HEK293 (cell line): Measurements from ENCODE around the gene C14orf132.

Experiments used
- CTCF ChIA-PET: fragments of 350-600 bp; formaldehyde crosslinking; extraction: SDS; loops from one replicate; lab custom pipeline; 2021; ENCODE audit warnings: antibody characterized with exemption; lab: Yijun Ruan, JAX
- POLR2A ChIA-PET: fragments of 300-600 bp; formaldehyde crosslinking; extraction: SDS; loops from one replicate; lab custom pipeline; 2020; ENCODE audit warnings: antibody characterized with exemption, inconsistent platforms; lab: Yijun Ruan, JAX
- H3K27ac ChIP-seq: fragments of 200-500 bp; sonication (Bioruptor generic); 2 replicates; pipeline ENCODE4 v1.5.1; 2014; ENCODE audit warnings: low read depth, low read length, control low read depth, inconsistent platforms; ENCODE audit errors: extremely low read depth
- H3K36me3 ChIP-seq, 2 experiments: fragments of 200-500 bp in 1 of 2; sonication (Bioruptor generic) in 1 of 2; 1 replicate in 1 of 2; 2 replicates in 1 of 2; pipeline ENCODE4 v1.5.1; 2014 to 2017; ENCODE audit warnings: inconsistent platforms in 2 of 2, low read length in 2 of 2; ENCODE audit not compliant: control insufficient read depth in 2 of 2, insufficient read depth in 1 of 2
- H3K4me1 ChIP-seq: fragments of 200-500 bp; sonication (Bioruptor generic); 2 replicates; pipeline ENCODE4 v1.5.1; 2014; ENCODE audit warnings: mild to moderate bottlenecking, low read length, inconsistent platforms; ENCODE audit not compliant: control insufficient read depth, insufficient read depth
- H3K4me3 ChIP-seq: 2 replicates; pipeline ENCODE4 v1.5.1; 2011; ENCODE audit warnings: low read depth, mild to moderate bottlenecking, control low read depth, low read length, moderate library complexity
- H3K9me3 ChIP-seq: fragments of 200-500 bp; sonication (Bioruptor generic); 2 replicates; pipeline ENCODE4 v1.5.1; 2014; ENCODE audit warnings: low read depth, low read length, inconsistent platforms; ENCODE audit not compliant: control insufficient read depth, insufficient read depth
- BCL11A ChIP-seq: fragments of 450-650 bp; formaldehyde crosslinking; IDR thresholded peaks from 2 replicates; pipeline ENCODE4 v1.5.1; 2016; ENCODE audit warnings: low read depth, missing biosample characterization, missing genetic modification characterization
- KLF7 ChIP-seq: fragments of 450-650 bp; formaldehyde crosslinking; IDR thresholded peaks from 2 replicates; pipeline ENCODE4 v1.5.1; 2016; ENCODE audit warnings: missing biosample characterization, missing genetic modification characterization, borderline replicate concordance
- KLF8 ChIP-seq: fragments of 450-650 bp; formaldehyde crosslinking; IDR thresholded peaks from 2 replicates; pipeline ENCODE4 v1.5.1; 2016; ENCODE audit warnings: missing biosample characterization, missing genetic modification characterization
- YY1 ChIP-seq: fragments of 450-650 bp; formaldehyde crosslinking; IDR thresholded peaks from 2 replicates; pipeline ENCODE4 v1.5.1; 2018; ENCODE audit warnings: missing biosample characterization, missing genetic modification characterization
- YY2 ChIP-seq: fragments of 450-650 bp; formaldehyde crosslinking; IDR thresholded peaks from 2 replicates; pipeline ENCODE4 v1.5.1; 2016; ENCODE audit warnings: missing biosample characterization, missing genetic modification characterization
- ZBTB1 ChIP-seq: fragments of 450-650 bp; formaldehyde crosslinking; IDR thresholded peaks from 2 replicates; pipeline ENCODE4 v1.5.1; 2016; ENCODE audit warnings: missing biosample characterization, missing genetic modification characterization
- ZBTB21 ChIP-seq: fragments of 450-650 bp; formaldehyde crosslinking; IDR thresholded peaks from 2 replicates; pipeline ENCODE4 v1.5.1; 2017; ENCODE audit warnings: missing biosample characterization, missing genetic modification characterization
- ZBTB8A ChIP-seq: fragments of 450-650 bp; formaldehyde crosslinking; IDR thresholded peaks from 2 replicates; pipeline ENCODE4 v1.5.1; 2016; ENCODE audit warnings: missing biosample characterization, missing genetic modification characterization
- ZFP41 ChIP-seq: fragments of 450-650 bp; formaldehyde crosslinking; IDR thresholded peaks from 2 replicates; pipeline ENCODE4 v1.5.1; 2016; ENCODE audit warnings: missing biosample characterization, missing genetic modification characterization, borderline replicate concordance
- ZNF157 ChIP-seq: fragments of 450-650 bp; formaldehyde crosslinking; IDR thresholded peaks from 2 replicates; pipeline ENCODE4 v1.5.1; 2016; ENCODE audit warnings: missing biosample characterization, missing genetic modification characterization
- ZNF19 ChIP-seq: fragments of 450-650 bp; formaldehyde crosslinking; IDR thresholded peaks from 2 replicates; pipeline ENCODE4; 2016; ENCODE audit warnings: missing biosample characterization, missing genetic modification characterization, low read depth
- ZNF221 ChIP-seq: fragments of 450-650 bp; formaldehyde crosslinking; IDR thresholded peaks from 2 replicates; pipeline ENCODE4 v1.5.1; 2017; ENCODE audit warnings: missing biosample characterization, missing genetic modification characterization, borderline replicate concordance
- ZNF366 ChIP-seq: fragments of 450-650 bp; formaldehyde crosslinking; conservative IDR thresholded peaks from 2 replicates; pipeline ENCODE4 v1.5.1; 2016; ENCODE audit warnings: missing biosample characterization, missing genetic modification characterization
- ZNF37A ChIP-seq: fragments of 450-650 bp; IDR thresholded peaks from 2 replicates; pipeline ENCODE4 v1.5.1; 2018; ENCODE audit warnings: missing biosample characterization, missing genetic modification characterization
- ZNF423 ChIP-seq: fragments of 450-650 bp; formaldehyde crosslinking; IDR thresholded peaks from 2 replicates; pipeline ENCODE4 v1.5.1; 2016; ENCODE audit warnings: missing biosample characterization, missing genetic modification characterization
- ZNF510 ChIP-seq: fragments of 450-650 bp; formaldehyde crosslinking; IDR thresholded peaks from 2 replicates; pipeline ENCODE4 v1.5.1; 2018; ENCODE audit warnings: mild to moderate bottlenecking, missing genetic modification characterization, missing biosample characterization; ENCODE audit not compliant: insufficient replicate concordance
- ZNF530 ChIP-seq: fragments of 450-650 bp; formaldehyde crosslinking; IDR thresholded peaks from 2 replicates; pipeline ENCODE4 v1.5.1; 2016; ENCODE audit warnings: low read depth, missing biosample characterization, missing genetic modification characterization
- ZNF600 ChIP-seq: fragments of 450-650 bp; formaldehyde crosslinking; IDR thresholded peaks from 2 replicates; pipeline ENCODE4 v1.5.1; 2016; ENCODE audit warnings: missing biosample characterization, missing genetic modification characterization
- ZNF610 ChIP-seq: fragments of 450-650 bp; formaldehyde crosslinking; IDR thresholded peaks from 2 replicates; pipeline ENCODE4 v1.5.1; 2016; ENCODE audit warnings: missing biosample characterization, missing genetic modification characterization, borderline replicate concordance
- ZNF621 ChIP-seq: fragments of 450-650 bp; formaldehyde crosslinking; IDR thresholded peaks from 2 replicates; pipeline ENCODE4 v1.5.1; 2017; ENCODE audit warnings: missing biosample characterization, missing genetic modification characterization
- ZNF629 ChIP-seq: fragments of 450-650 bp; formaldehyde crosslinking; IDR thresholded peaks from 2 replicates; pipeline ENCODE4 v1.5.1; 2017; ENCODE audit warnings: missing biosample characterization, missing genetic modification characterization
- ZNF660 ChIP-seq: fragments of 450-650 bp; IDR thresholded peaks from 2 replicates; pipeline ENCODE4 v1.5.1; 2018; ENCODE audit warnings: missing biosample characterization, mild to moderate bottlenecking, missing genetic modification characterization
- ZNF664 ChIP-seq: fragments of 450-650 bp; formaldehyde crosslinking; IDR thresholded peaks from 2 replicates; pipeline ENCODE4 v1.5.1; 2016; ENCODE audit warnings: missing biosample characterization, missing genetic modification characterization
- ZNF701 ChIP-seq: fragments of 450-650 bp; formaldehyde crosslinking; IDR thresholded peaks from 2 replicates; pipeline ENCODE4 v1.5.1; 2016; ENCODE audit warnings: missing biosample characterization, missing genetic modification characterization
- ZNF776 ChIP-seq: fragments of 450-650 bp; formaldehyde crosslinking; IDR thresholded peaks from 2 replicates; pipeline ENCODE4 v1.5.0; 2017; ENCODE audit warnings: missing biosample characterization, missing genetic modification characterization, borderline replicate concordance
- ZNF777 ChIP-seq: fragments of 450-650 bp; formaldehyde crosslinking; IDR thresholded peaks from 2 replicates; pipeline ENCODE4 v1.5.1; 2017; ENCODE audit warnings: missing biosample characterization, missing genetic modification characterization, borderline replicate concordance
- ZSCAN30 ChIP-seq: fragments of 450-650 bp; IDR thresholded peaks from 2 replicates; pipeline ENCODE4 v1.5.1; 2018; ENCODE audit warnings: missing biosample characterization, mild to moderate bottlenecking, missing genetic modification characterization, moderate library complexity
- TF ChIP-seq, protein P1 (sequence below): fragments of 450-650 bp; formaldehyde crosslinking; IDR thresholded peaks from 2 replicates; pipeline ENCODE4 v1.5.1; 2016; ENCODE audit warnings: missing biosample characterization, missing genetic modification characterization

C14orf132 gene

DNA sequence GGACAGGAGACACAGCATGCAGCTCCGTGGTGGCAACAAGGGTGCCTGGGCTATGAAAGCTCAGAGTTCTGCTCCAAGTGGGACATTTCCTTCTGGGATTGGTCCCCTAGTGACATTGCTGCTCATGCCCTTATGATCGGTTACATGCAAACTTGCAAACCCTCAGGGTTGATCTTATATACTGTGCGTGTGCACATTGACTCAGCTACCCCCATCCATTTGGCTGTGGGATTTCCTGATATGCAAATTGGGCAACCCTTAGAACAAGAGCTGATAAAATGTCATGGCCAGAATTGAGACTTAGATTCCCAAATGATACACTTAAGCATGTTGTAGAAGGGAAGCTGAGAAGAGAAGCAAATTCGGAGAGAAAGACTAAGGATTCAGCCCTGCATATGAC is 92.7 kb downstream of the C14orf132 start:
- POLR2A ChIA-PET, result no interaction called here
- Histone ChIP-seq H3K9me3 (no peaks in the 10 kb centered on the region), H3K27ac (no peak overlapping the region), H3K4me3 (no peak overlapping the region), H3K36me3 (no peaks in the 10 kb centered on the region), H3K4me1 (no peaks in the 10 kb centered on the region)
- TF ChIP-seq ZNF777 (tag by site-specific recombination) (no peak), ZNF530 (no peak), ZNF776 (tag by site-specific recombination) (no peak), ZNF366 (tag by site-specific recombination) (no peak), KLF7 (tag by site-specific recombination) (no peak), ZNF629 (tag by site-specific recombination) (no peak)
- CTCF ChIA-PET, result interaction anchor here (1.2 kb wide), 1 partner anchor 31 kb away, joined by 9 read pairs; no protein-coding TSS in a partner anchor

DNA sequence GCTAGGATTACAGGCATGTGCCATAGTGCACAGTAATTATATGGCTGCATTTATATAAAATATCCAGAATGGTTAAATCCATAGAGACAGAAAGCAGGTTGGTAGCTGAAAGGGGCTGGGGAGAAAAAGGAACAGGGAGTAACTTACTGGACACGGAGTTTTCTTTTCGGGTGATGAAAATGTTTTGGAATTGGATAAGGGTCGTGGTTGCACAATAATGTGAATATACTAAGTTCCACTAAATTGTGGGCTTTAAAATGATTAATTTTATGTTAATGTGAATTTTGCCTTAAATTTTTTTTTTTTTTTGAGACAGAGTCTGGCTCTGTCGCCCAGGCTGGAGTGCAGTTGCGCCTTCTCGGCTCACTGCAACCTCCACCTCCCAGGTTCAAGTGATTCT is 95.3 kb downstream of the C14orf132 start:
- H3K4me3 ChIP-seq, result no peak overlapping the region
- no peaks in the 10 kb centered on the region for H3K36me3 ChIP-seq
- TF ChIP-seq ZNF157 (tag by site-specific recombination) (no peak), ZNF37A (tag by site-specific recombination) (no peak), ZNF621 (tag by site-specific recombination) (no peak), ZBTB21 (tag by site-specific recombination) (no peak), ZFP41 (tag by site-specific recombination) (no peak), ZNF664 (tag by site-specific recombination) (no peak), ZNF19 (tag by site-specific recombination) (no peak), ZBTB8A (tag by site-specific recombination) (no peak), ZBTB1 (tag by site-specific recombination) (no peak), ZNF600 (tag by site-specific recombination) (no peak), ZNF221 (tag by site-specific recombination) (no peak), ZNF510 (tag by site-specific recombination) (no peak)
- TF ChIP-seq, protein P1, sequence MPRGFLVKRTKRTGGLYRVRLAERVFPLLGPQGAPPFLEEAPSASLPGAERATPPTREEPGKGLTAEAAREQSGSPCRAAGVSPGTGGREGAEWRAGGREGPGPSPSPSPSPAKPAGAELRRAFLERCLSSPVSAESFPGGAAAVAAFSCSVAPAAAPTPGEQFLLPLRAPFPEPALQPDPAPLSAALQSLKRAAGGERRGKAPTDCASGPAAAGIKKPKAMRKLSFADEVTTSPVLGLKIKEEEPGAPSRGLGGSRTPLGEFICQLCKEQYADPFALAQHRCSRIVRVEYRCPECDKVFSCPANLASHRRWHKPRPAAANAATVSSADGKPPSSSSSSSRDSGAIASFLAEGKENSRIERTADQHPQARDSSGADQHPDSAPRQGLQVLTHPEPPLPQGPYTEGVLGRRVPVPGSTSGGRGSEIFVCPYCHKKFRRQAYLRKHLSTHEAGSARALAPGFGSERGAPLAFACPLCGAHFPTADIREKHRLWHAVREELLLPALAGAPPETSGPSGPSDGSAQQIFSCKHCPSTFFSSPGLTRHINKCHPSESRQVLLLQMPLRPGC (tag by site-specific recombination), result no peak
- H3K9me3 ChIP-seq, result no peaks in the 10 kb centered on the region
- no peaks in the 10 kb centered on the region for H3K4me1 ChIP-seq
- CTCF ChIA-PET, result interaction anchor here (0.5 to 2.0 kb wide), 3 partner anchors 34 to 554 kb away, joined by 3 to 5 read pairs (median 3); no protein-coding TSS in a partner anchor
- H3K27ac ChIP-seq, result no peak overlapping the region
- POLR2A ChIA-PET, result no interaction called here

DNA sequence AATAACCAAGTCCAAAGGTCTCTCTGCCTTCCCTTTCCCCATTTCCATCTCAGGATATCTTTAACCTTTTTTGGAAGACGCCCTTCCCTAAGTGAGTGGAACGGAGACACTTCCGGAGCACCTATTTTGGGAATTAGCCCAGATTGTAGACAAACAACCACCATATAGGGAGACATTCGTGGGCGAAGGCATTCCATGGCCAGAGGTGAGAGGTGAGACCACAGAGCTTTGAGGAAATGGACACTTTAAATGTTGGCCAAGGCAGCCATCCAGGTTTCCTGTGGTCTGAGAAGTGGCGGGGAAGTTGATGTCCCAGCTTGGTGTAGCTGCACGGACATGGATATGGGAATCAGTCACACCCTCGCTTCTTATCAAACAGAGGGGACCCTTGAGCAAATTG is 96.1 kb downstream of the C14orf132 start:
- Histone ChIP-seq H3K4me1 (no peaks in the 10 kb centered on the region), H3K36me3 (no peaks in the 10 kb centered on the region), H3K4me3 (no peak overlapping the region), H3K27ac (no peak overlapping the region), H3K9me3 (no peaks in the 10 kb centered on the region)
- ChIA-PET CTCF (interaction anchor here (2.0 kb wide), 1 partner anchor 141 kb away, joined by 5 read pairs; no protein-coding TSS in a partner anchor), POLR2A (interaction anchor here (0.6 kb wide), 1 partner anchor 104 kb away, joined by 4 read pairs; no protein-coding TSS in a partner anchor)
- TF ChIP-seq ZBTB8A (tag by site-specific recombination), result no peak
- TF ChIP-seq YY1, result no peak
- no peak for TF ChIP-seq KLF8 (tag by site-specific recombination)
- no peak for TF ChIP-seq ZSCAN30 (tag by site-specific recombination)
- no peak for TF ChIP-seq ZNF423 (tag by site-specific recombination)
- no peak for TF ChIP-seq BCL11A (tag by site-specific recombination)
- TF ChIP-seq ZNF701 (tag by site-specific recombination), result no peak
- TF ChIP-seq ZNF610 (tag by site-specific recombination), result no peak
- no peak for TF ChIP-seq YY2 (tag by site-specific recombination)
- no peak for TF ChIP-seq ZNF660 (tag by site-specific recombination)
